A549 (cell line): ENCODE data around the gene MLYCD. TPM values are rescaled to one million over a fixed set of nuclear protein-coding genes. Genes with fewer than 3 reads are reported as not detected.

Experiments used
- ATAC-seq, 2 experiments: fragments of 200-7000 bp in 1 of 2; fragments of >200 bp in 1 of 2; cut with Nextera tagmentation in 1 of 2; cut with Tn5 transposase in 1 of 2; 3 replicates each; pipeline versions ENCODE4 v1.8.0 to v1.9.1; 2018 to 2020; ENCODE audit warnings: mild to moderate bottlenecking in 1 of 2, moderate library complexity in 1 of 2
- CTCF ChIA-PET: fragments of 300-600 bp; sonication (Branson Sonifier 250); formaldehyde crosslinking; extraction: SDS; loops from one replicate; lab custom pipeline; 2021; ENCODE audit warnings: antibody characterized with exemption, inconsistent platforms; lab: Yijun Ruan, JAX
- POLR2A ChIA-PET: fragments of 350-600 bp; formaldehyde crosslinking; extraction: SDS; loops from one replicate; lab custom pipeline; 2021; ENCODE audit warnings: antibody characterized with exemption, inconsistent platforms; lab: Yijun Ruan, JAX
- DNase-seq, 2 experiments: peaks; one replicate each; pipeline versions ENCODE4 v3.0.0 to v3.0.0-alpha.2; 2011 to 2016; ENCODE audit warnings: low read depth in 1 of 2, low spot score in 1 of 2
- FAIRE-seq: peaks from 2 replicates; lab custom pipeline; 2011; peaks lifted over from hg19 to GRCh38; lab: Jason Lieb, UNC
- H3K27ac ChIP-seq, 2 experiments: fragments of >200 bp; sonication (Bioruptor Twin); formaldehyde crosslinking; 3 replicates each; pipeline ENCODE4 v1.5.1; 2016 to 2017
- H3K4me1 ChIP-seq: fragments of >200 bp; sonication (Bioruptor Twin); formaldehyde crosslinking; 3 replicates; pipeline ENCODE4 v1.6.1; 2016
- H3K4me2 ChIP-seq: fragments of >200 bp; sonication (Bioruptor Twin); formaldehyde crosslinking; 3 replicates; pipeline ENCODE4 v1.6.1; 2016
- H3K4me3 ChIP-seq: fragments of >200 bp; sonication (Bioruptor Twin); formaldehyde crosslinking; 3 replicates; pipeline ENCODE4 v1.5.1; 2016
- H3K9me3 ChIP-seq: fragments of >200 bp; sonication (Bioruptor Twin); formaldehyde crosslinking; 3 replicates; pipeline ENCODE4 v1.6.1; 2016
- CBX2 ChIP-seq: fragments of 200-600 bp; sonication (generic); IDR thresholded peaks from 2 replicates; pipeline ENCODE4 v1.6.1; 2016; ENCODE audit warnings: low read depth, mild to moderate bottlenecking, borderline replicate concordance
- CEBPB ChIP-seq, 2 experiments: fragments of >200 bp in 1 of 2; sonication (Bioruptor Twin) in 1 of 2; formaldehyde crosslinking in 1 of 2; IDR thresholded peaks; 2 replicates each; pipeline ENCODE4 v1.6.1; 2012 to 2016
- CTCF ChIP-seq: fragments of >200 bp; sonication (Bioruptor Twin); formaldehyde crosslinking; IDR thresholded peaks from 3 replicates; pipeline ENCODE4 v1.5.1; 2016
- EHF ChIP-seq: fragments of 250-450 bp; sonication (Bioruptor Pico); IDR thresholded peaks from 2 replicates; pipeline ENCODE4 v1.5.0; 2020; ENCODE audit warnings: mild to moderate bottlenecking
- ELK1 ChIP-seq: fragments of 150-350 bp; IDR thresholded peaks from 2 replicates; pipeline ENCODE4 v1.6.1; 2014; ENCODE audit warnings: low read depth, mild to moderate bottlenecking, low read length
- HMGXB4 ChIP-seq: fragments of 250-450 bp; sonication (Bioruptor Pico); IDR thresholded peaks from 2 replicates; pipeline ENCODE4 v1.5.0; 2021; ENCODE audit warnings: mild to moderate bottlenecking, moderate library complexity, borderline replicate concordance
- HOXA7 ChIP-seq: fragments of 250-450 bp; sonication (Bioruptor Pico); IDR thresholded peaks from 2 replicates; pipeline ENCODE4 v1.5.0; 2020; ENCODE audit warnings: mild to moderate bottlenecking, moderate library complexity
- JUN ChIP-seq, 2 experiments: fragments of >200 bp; sonication (Bioruptor Twin); formaldehyde crosslinking; IDR thresholded peaks; 2 replicates in 1 of 2; 3 replicates in 1 of 2; pipeline ENCODE4 v1.6.1; 2016 to 2017
- MAFK ChIP-seq: fragments of 450-650 bp; IDR thresholded peaks from 2 replicates; pipeline ENCODE4 v1.6.1; 2014; ENCODE audit not compliant: partially characterized antibody
- MAZ ChIP-seq: fragments of 150-350 bp; IDR thresholded peaks from 2 replicates; pipeline ENCODE4 v1.6.1; 2014; ENCODE audit warnings: antibody characterized with exemption, low read depth, low read length, borderline replicate concordance
- NPAS2 ChIP-seq: fragments of 250-450 bp; sonication (Bioruptor Pico); IDR thresholded peaks from 2 replicates; pipeline ENCODE4 v1.8.0; 2022; ENCODE audit warnings: mild to moderate bottlenecking, moderate library complexity, borderline replicate concordance
- POLR2A ChIP-seq: IDR thresholded peaks from 2 replicates; pipeline ENCODE4 v1.6.1; 2012; ENCODE audit warnings: mild to moderate bottlenecking, low read length
- POLR2AphosphoS2 ChIP-seq: conservative IDR thresholded peaks from 2 replicates; pipeline ENCODE4 v1.6.1; 2012; ENCODE audit warnings: low read length, improper control_type of control experiment, inconsistent platforms
- RAD21 ChIP-seq, 2 experiments: fragments of >200 bp in 1 of 2; sonication (Bioruptor Twin) in 1 of 2; formaldehyde crosslinking in 1 of 2; IDR thresholded peaks in 1 of 2; conservative IDR thresholded peaks in 1 of 2; 2 replicates in 1 of 2; 3 replicates in 1 of 2; pipeline ENCODE4 v1.6.1; 2012 to 2018; ENCODE audit warnings: inconsistent platforms in 1 of 2
- TFCP2L1 ChIP-seq: fragments of 250-450 bp; sonication (Bioruptor Pico); IDR thresholded peaks from 2 replicates; pipeline ENCODE4 v1.5.0; 2021; ENCODE audit warnings: mild to moderate bottlenecking
- ZC3H11A ChIP-seq: fragments of 450-650 bp; IDR thresholded peaks from 2 replicates; pipeline ENCODE4 v1.6.1; 2014; ENCODE audit warnings: antibody characterized with exemption, mild to moderate bottlenecking
- WGBS: methylation state at CpG from one replicate; pipeline ENCODE4 v1.1.6; 2017; ENCODE audit errors: missing lambda C conversion rate; 5-methylcytosine and 5-hydroxymethylcytosine counted together
- polyA plus RNA-seq, 4 experiments: library from polyadenylated mRNA; depleted of rRNA in 3 of 4; stranded (reverse); fragments of >200 nt; fragmentation: RNase III in 1 of 4; extraction: RNeasy Plus Mini Kit Qiagen cat#74134 plus additional on column Dnase treatment in 1 of 4; gene quantifications; 2 replicates in 3 of 4; 3 replicates in 1 of 4; pipeline ENCODE4 v1.2.3, GENCODE V29; 2011 to 2017

The MLYCD gene
- polyA plus RNA-seq, 2 of the 4 experiments (the other 2 are of a cell fraction): 1.3 to 1.7 TPM

GRCh38 chr16:83952940-83953795 is 54.3 kb downstream of the MLYCD start, which contains the start of gene OSGIN1 (continued):
- TF ChIP-seq HMGXB4 (CRISPR knock-in tag) (0 out of 2 replicates have a peak, but pooled peaks have one; percentile 60), POLR2A (peak; percentile 96)

GRCh38 chr16:83953796-83954576 is 55.1 kb downstream of the MLYCD start:
- Histone ChIP-seq H3K9me3 (no peaks in the 10 kb centered on the region), H3K27ac (peak overlapping the region; percentile 93 to 98), H3K4me3 (peak overlapping the region; percentile 67), H3K4me2 (peak overlapping the region; percentile 85), H3K4me1 (peaks cover 38% of the 10 kb centered on the region)
- FAIRE-seq (no peak), DNase-seq (peak; percentile 72 to 78), ATAC-seq (peak; percentile 45 to 62)
- ChIA-PET POLR2A (interaction anchor here (0.8 to 1.9 kb wide), 5 partner anchors 10 to 551 kb away, joined by 3 to 6 read pairs (median 5); partner anchors contain the start of gene MBTPS1), CTCF (interaction anchor here (0.7 to 16.1 kb wide), 29 partner anchors 9 to 552 kb away, joined by 3 to 414 read pairs (median 4); no protein-coding TSS in a partner anchor)
- TF ChIP-seq CEBPB (IDR thresholded peaks at IDR 0.05) (no peak), RAD21 (conservative IDR thresholded peaks at IDR 0.05 in 1 of 2, IDR thresholded peaks at IDR 0.05 in 1 of 2) (0 out of 5 replicates have a peak, but pooled peaks of 1 of the 2 experiments have one; percentile 21), HOXA7 (CRISPR knock-in tag) (0 out of 2 replicates have a peak, but pooled peaks have one; percentile 28), JUN (IDR thresholded peaks at IDR 0.05) (no peak; a peak in 2 of 5 replicates), CBX2 (no peak), MAFK (no peak), MAZ (no peak), HMGXB4 (CRISPR knock-in tag) (no peak), EHF (CRISPR knock-in tag) (no peak), POLR2AphosphoS2 (no peak), ELK1 (no peak), NPAS2 (CRISPR knock-in tag) (no peak), CTCF (peak; percentile 54), ZC3H11A (no peak), TFCP2L1 (0 out of 2 replicates have a peak, but pooled peaks have one; percentile 28)
- WGBS: under 1% methylated on average over 18 of the region's 19 CpGs
